CD4-positive, alpha-beta T cell treated with Interleukin-12 subunit alpha and Interleukin-12 subunit beta, for 1 hour (primary cell): ENCODE data around the gene PYCR2.
"Not testable (repeated sequence)": the region's sequence is repeated elsewhere in the genome, so short reads cannot be mapped to it uniquely, and the experiment has no call there.

ENCODE experiments used
- DNase-seq: peaks from one replicate; pipeline ENCODE4 v3.0.0-alpha.2; 2020

PYCR2 gene

DNA sequence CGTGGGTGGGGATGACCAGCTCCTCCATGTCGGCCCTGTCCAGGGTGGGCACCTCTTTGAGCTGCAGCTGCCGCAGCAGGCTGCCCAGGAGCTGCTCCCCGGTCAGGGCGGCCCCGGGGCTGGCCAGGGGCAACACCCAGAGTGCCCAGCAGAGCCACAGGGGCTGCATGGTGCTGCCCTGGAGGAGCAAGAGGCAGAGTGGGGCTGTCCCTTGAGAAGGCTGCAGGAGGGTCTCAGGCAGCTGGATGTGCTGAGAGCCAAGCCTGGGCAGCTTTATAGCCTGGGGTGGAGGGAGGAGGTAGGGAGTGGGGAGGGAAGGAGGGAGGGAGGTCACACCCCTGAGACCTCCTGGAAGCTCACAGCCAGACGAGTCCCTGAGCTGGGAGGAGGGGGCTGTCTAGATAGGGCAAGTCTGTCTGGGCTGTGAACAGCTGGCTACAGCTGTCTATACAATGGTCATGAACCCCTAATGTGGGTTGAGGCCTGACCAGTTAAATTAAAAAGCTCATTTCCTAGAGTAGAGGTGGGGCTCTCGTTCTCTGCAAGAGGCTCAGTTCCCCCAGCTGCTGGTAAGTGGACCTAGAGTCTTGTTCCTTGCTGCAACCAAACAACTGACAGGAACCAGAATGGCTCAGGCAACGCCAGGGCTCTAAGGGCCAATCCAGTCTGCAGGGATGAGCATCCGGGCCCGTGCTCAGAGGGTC lies 35.0 kb downstream of the PYCR2 start, which contains the start of gene LEFTY1:
Gene LEFTY1, minus strand, starts transcription at position 249 of the 704 bp plus-strand sequence. Its CDS starts 80 bp downstream, at position 169.
- no peak for DNase-seq

DNA sequence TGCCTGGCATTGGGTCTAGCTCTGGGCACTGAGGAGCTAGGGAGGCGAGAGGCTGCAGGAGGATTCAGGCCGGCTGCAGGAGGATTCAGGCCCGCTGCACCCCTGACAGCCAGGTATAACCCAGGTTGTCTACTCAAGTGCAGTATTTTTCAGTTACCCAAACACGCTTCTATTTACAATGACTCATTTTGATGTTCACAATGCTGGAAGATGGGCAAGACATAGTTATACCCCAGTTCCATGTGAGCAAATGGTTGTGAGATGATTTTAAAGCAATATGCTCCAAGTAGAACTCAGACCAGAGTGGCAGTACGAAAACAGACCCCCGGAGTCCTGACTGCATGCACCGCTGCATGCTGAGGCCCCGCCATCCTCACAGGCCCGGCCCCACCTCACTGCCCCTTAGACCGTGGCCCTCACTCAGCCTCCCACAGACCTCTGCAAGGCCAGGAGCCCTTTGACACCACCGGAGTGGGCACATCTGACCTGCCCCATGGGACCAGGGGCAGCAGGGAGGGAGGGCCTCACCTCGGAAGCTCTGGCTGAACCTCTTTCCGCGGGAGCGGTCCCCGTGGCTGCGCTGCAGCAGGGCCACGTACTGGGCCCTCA lies 35.7 kb downstream of the PYCR2 start:
- no peak for DNase-seq

DNA sequence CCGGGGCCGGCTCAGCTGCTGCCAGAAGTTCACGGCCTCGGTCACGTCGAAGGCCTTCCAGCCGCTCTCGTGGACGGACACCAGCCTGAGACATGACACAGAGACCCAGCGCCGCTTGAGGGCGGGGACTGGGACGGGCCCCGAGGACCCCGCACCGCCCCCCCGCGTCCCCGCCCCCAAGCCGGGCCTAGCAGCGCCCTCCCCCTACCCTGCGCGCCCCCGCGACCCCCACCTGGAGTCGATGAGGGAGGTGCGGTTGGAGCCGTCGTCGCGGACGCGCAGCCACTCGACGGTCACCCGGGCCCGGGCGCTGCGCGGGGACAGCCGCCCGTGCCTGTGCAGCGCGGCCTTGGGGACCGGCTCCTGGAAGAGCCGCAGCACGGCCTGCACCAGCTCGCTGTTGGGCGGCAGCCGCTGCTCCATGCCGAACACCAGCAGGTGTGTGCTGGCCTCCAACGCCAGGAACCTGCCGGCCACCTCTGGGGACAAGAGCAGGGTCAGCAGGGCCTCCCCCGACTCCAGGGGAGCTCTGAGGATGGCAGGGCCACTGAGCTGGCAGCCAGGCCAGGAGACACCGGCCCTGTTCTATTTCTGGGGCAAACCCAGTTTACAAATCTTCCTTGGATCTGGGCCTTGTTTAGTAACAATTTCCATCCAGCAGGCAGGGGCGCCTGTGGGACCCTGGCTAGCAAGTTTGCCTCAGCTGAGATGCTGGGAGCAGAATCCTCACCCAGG lies 36.3 kb downstream of the PYCR2 start:
- not testable (repeated sequence) for DNase-seq

DNA sequence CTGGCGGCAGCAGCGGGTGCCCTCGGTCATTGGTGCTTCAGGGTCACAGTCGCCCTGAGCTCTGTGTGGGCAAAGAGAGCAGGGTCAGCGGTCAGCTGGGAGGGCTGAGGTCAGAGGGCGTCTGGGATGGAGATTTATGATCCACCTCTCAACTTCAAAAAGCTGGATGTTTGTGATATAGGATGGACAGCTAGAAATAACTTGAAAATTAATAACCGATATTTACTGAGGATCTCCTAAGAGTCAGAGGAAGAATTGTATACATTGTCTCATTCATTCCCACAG lies 37.1 kb downstream of the PYCR2 start:
- no peak for DNase-seq

DNA sequence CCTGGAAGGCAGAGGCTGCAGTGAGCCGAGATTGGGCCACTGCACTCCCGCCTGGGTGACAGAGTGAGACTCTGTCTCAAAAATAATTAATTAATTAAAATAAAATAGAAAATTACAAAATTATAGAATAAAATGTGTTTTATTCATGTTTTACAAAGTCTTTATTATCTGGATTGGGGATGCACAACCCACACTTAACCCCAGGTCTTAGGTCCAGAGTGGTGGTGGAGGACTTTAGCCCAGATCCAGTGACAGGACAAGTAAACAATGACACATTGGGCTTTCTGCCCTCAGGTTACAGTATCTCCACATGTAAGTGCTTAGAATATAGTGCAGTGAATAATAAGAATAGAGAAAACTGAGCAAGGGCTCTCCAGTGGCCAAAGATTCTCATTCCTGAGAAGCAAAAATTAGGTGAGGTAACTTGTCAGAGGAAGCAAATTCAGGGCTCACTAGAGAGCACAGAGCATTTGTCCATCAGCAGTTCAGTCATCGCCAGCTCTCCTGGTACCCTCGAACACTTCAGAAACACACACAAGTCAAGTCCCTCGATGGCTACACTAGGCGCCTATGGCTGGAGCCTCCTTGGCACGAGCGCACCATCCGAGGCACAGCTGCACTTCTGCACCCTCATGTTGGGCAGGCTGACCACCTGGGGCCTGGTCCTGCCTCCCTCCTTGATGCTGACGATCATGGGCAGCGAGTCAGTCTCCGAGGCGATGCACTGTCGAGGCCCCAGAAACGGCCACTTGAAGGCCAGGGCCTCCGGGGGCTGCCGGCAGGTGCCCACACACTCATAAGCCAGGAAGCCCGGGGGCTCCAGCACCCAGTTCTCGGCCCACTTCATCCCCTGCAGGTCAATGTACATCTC lies 37.7 kb downstream of the PYCR2 start:
- DNase-seq, result no peak

DNA sequence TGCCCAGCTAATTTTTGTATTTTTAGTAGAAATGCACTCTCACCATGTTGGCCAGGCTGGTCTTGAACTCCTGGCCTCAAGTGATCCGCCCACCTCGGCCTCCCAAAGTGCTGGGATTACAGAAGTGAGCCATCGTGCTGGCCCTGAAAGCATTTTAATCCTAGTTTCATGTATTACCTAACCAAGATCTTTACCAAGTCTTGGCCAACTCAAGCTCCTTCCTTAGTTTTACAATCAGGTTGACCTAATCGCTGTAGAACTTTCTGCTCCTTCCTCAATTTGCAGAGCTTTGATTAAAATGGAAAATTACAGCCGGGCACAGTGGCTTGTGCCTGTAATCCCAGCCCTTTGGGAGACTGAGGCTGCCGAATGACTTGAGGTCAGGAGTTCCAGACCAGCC lies 38.7 kb downstream of the PYCR2 start:
- no peak for DNase-seq

GRCh38 chr1:225883616-225884265 lies 40.3 kb downstream of the PYCR2 start:
- DNase-seq, result no peak

DNA sequence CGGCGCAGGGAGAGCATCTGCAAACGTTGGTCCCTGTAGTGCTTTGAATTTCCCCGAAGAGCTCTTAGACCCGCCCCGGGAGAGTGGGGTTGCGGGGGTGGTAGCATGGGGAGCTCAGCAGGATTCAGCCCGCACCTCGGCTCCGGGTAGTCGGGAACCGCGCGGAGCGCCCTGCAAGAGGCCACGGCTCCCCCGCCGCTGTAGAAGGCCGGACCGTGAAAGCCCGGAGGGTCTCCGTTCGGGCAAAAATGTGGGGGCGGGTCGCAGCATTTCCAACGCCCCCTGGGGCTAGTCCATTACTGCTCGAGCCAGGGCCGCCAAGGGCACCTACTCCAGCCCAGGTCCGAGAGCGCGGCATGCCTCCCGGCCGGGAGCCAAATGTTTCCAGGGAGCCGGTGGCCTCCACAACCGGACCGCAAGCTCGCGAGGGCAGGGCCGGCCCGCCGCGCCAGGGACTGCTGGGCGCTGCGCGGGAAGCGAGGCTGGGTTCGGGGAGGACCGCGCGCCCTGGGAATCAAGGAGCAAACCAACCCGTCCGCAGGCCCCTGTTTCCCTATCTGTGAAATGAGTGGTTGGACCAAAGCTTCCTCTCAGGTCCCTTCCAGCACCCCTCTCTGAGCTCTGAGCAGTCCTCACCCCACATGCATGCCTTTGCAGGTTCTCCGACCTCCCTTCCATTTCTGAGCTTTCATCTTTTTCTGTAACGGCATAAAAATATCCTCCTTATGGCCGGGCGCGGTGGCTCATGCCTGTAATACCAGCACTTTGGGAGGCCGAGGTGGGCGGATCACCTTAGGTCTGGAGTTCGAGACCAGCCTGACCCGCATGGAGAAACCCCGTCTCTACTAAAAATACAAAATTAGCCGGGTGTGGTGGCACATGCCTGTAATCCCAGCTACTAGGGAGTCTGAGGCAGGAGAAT lies 41.1 kb downstream of the PYCR2 start:
- DNase-seq, result no peak

- DNase-seq, result peak; percentile 91
Observed at GRCh38 chr1:225881959-225882693, 41.9 kb downstream of the PYCR2 start, which contains the start of gene TMEM63A. TSS of gene TMEM63A (minus strand) at chr1:225882380. CDS start at chr1:225877580, 4,800 bp downstream.

- DNase-seq, result peak; percentile 59
Observed at GRCh38 chr1:225881081-225881958, 42.7 kb downstream of the PYCR2 start.

- DNase-seq, result no peak
Observed at GRCh38 chr1:225880636-225881035, 43.4 kb downstream of the PYCR2 start.

GRCh38 chr1:225880222-225880588 lies 43.8 kb downstream of the PYCR2 start:
- no peak for DNase-seq

DNA sequence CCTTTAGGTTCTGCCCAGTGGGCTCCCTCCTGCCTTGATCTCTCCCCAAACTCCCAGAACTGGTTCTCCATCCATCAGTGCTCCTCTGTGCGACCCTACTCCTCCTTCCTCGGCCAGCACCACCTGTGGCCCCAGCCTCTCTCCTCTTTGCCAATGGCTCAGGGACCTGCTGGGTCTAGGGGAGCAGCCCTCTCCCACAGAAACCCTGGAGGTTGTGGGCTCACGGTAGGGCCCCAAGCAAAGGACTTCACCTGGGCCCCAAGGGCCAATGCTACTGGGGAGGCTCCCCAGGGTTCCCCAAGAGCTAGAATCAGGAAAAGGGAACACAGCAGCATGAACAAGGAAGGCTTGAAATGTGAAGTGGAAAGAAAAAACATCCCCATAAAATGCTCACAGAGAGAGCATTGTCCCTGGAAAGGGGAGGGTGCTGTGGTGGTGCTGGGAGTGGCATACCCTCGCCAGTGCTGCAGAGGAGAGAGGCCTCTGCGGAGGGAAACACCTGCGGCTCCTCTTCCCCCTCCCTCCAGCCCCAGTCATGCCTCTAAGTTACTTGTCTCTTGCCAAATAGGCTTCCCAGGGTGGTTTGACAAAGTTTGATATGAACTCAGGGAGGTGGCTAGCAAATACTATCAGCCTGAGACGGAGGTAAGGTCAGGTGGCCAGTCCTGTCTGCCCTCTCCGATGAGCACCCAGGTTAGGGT lies 44.4 kb downstream of the PYCR2 start:
- peak; percentile 44 for DNase-seq

DNA sequence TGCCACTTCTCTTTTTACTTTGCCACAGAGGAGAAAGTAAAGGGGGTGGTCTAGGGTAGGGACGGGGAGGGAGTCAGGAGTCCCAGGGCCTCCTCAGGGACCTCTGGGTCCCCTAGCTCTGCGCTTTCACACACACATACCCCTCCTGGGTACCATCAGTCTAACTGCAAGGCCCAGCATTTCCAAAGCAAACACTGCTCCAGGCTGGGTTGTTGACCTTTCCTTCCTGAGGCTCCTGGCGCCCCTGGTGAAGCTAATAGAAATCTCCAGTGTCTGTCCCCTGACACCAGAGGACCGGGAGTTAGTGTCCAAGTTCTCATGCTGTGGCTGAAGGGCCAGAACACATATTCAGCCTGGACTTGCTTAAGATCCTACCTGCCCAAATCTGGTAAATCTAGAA lies 45.8 kb downstream of the PYCR2 start:
- DNase-seq, result no peak

GRCh38 chr1:225877580-225877979 lies 46.5 kb downstream of the PYCR2 start:
- DNase-seq, result no peak

DNA sequence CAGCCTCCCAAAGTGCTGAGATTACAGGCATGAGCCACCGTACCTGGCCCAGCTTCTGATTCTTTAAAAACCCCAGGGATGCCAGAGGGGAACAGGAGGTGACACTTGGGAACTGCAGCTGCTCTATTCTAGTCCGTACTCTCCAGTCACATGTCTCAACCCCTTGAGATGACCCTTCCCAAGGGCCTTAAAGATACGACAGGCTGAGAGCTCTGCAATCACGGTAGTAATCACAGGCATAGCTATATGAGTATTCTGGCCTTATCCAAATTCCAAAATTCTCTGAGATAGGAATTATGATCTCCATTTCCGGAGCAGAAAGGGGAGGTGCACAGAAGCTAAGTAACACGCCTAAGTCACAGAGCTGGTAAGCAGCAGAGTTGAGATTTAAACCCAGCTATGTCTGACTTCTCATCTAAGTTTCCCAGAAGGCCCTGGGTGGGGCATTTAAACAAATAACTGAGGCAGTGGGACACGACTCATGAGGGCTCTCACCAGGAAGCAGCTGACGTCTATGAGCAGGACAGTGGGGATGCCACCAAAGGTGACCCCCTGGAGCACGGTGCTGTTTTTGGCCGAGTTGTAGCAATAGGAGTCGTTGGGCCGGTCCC lies 47.0 kb downstream of the PYCR2 start:
- no peak for DNase-seq

GRCh38 chr1:225875044-225875815 lies 48.8 kb downstream of the PYCR2 start:
- no peak for DNase-seq

GRCh38 chr1:225874431-225874830 lies 49.6 kb downstream of the PYCR2 start:
- no peak for DNase-seq
